ENCODE results near the gene TNNT3. TPM values are rescaled to one million over a fixed set of nuclear protein-coding genes. Genes with fewer than 3 reads are reported as not detected.

The TNNT3 gene
- total RNA-seq, 1 experiment from 2014 or later = not detected

GRCh38 chr11:1929621-1930461 is 10.3 kb downstream of the TNNT3 start:
- Histone ChIP-seq H4K91ac (ENCODE audit: insufficient read length, low read depth, low read length) (no peak overlapping the region), H2AFZ (ENCODE audit: low read length) (no peak overlapping the region), H3K79me1 (ENCODE audit: insufficient read depth, low read depth, low read length, poor library complexity, severe bottlenecking) (no peaks in the 10 kb centered on the region), H4K8ac (replicated peaks; ENCODE audit: insufficient read length, low read depth, low read length) (no peak overlapping the region), H3K56ac (ENCODE audit: insufficient read length, low read depth, low read length) (no peak overlapping the region), H3K27me3 (ENCODE audit: insufficient read depth, low read length) (no peaks in the 10 kb centered on the region), H2BK120ac (ENCODE audit: low read depth, low read length, poor library complexity, severe bottlenecking) (no peak overlapping the region), H3T11ph (ENCODE audit: low read length) (no peak overlapping the region), H2BK12ac (ENCODE audit: insufficient read length, low read depth, low read length) (no peak overlapping the region), H3K4ac (ENCODE audit: low read depth, low read length) (no peak overlapping the region), H3K18ac (ENCODE audit: insufficient read length, low read depth, low read length) (no peak overlapping the region), H3K23ac (ENCODE audit: insufficient read length, low read depth, low read length) (no peak overlapping the region), H4K20me1 (ENCODE audit: control insufficient read depth, insufficient read depth, insufficient read length) (no peaks in the 10 kb centered on the region), H2BK20ac (ENCODE audit: low read depth, low read length, poor library complexity, severe bottlenecking) (no peak overlapping the region), H2BK5ac (ENCODE audit: insufficient read length, low read length) (no peak overlapping the region), H3K9ac (ENCODE audit: extremely low read depth, insufficient read length, low read length) (no peak overlapping the region), H2BK15ac (ENCODE audit: low read depth, low read length) (no peak overlapping the region), H3K4me1 (ENCODE audit: insufficient read depth, low read length) (no peaks in the 10 kb centered on the region), H3K79me2 (ENCODE audit: insufficient read depth, low read length) (no peaks in the 10 kb centered on the region), H3K4me2 (ENCODE audit: insufficient read depth, insufficient read length, low read length) (no peak overlapping the region), H3K27ac (ENCODE audit: insufficient read length, low read depth, low read length) (no peak overlapping the region), H3K23me2 (ENCODE audit: insufficient read length, low read depth, low read length, poor library complexity, severe bottlenecking) (peaks cover 6% of the 10 kb centered on the region), H3K9me3 (ENCODE audit: control insufficient read depth, low read depth, low read length) (no peaks in the 10 kb centered on the region), H4K5ac (ENCODE audit: insufficient read length, low read depth, low read length) (no peak overlapping the region), H3K14ac (ENCODE audit: insufficient read depth, low read length) (no peak overlapping the region), H2AK5ac (ENCODE audit: insufficient read length, low read length) (no peak overlapping the region)
- Mint-ChIP-seq H3K4me3 (no peak overlapping the region), H3K4me1 (peaks cover 0 to 6% of the 10 kb centered on the region in 2 experiments; a peak in 1 of 4 replicates), H3K36me3 (ENCODE audit: insufficient read depth in 1 of 3, low read depth in 3 of 3) (no peaks in the 10 kb centered on the region), H3K9me3 (no peaks in the 10 kb centered on the region), H3K27ac (peak overlapping the region in 1 of 3 experiments; percentile 70; a peak in 1 of 7 replicates), H3K27me3 (ENCODE audit: low read depth) (peaks cover 20% of the 10 kb centered on the region)
- no CpG with 5 or more reads among the region's 25 CpGs for WGBS (ENCODE audit: extremely low coverage, insufficient read length, low lambda C conversion rate)
- no peak for DNase-seq
- TF ChIP-seq CTCF (conservative IDR thresholded peaks at IDR 0.05) = no peak
